ENCODE data around the gene HIGD1A. TPM values are rescaled to one million over a fixed set of nuclear protein-coding genes. Genes with fewer than 3 reads are reported as not detected.

The HIGD1A gene
- total RNA-seq, 4 donors from 2014 or later, result 102 to 278 (median 204) TPM

DNA sequence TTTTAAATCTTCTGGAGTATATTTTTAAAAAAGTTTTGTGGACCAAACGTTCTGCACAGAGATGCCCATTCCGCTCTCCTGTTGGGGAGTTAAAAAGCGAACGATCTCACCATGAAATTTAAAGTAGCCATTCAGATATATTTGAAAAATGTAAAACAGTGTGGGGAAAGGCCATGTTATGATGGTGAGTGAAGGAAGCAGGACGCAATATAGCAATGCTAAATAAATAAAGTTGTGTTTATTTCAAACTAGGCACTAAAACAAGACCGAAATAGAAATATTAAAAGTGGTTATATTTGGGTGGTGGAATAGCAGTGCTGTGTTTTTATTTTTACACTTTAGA lies 30.9 kb downstream of the HIGD1A start:
- no peaks in the 10 kb centered on the region for H3K27me3 ChIP-seq
- H3K4me3 ChIP-seq, result peak overlapping the region; percentile 45 to 65 (median 55)
- H3K27ac ChIP-seq, result peak overlapping the region in 3 of 4 donors; percentile 52 to 79 (median 71)
- no peaks in the 10 kb centered on the region for H3K36me3 ChIP-seq
- TF ChIP-seq POLR2A (IDR thresholded peaks at IDR 0.05), result no peak
- TF ChIP-seq, protein P1, sequence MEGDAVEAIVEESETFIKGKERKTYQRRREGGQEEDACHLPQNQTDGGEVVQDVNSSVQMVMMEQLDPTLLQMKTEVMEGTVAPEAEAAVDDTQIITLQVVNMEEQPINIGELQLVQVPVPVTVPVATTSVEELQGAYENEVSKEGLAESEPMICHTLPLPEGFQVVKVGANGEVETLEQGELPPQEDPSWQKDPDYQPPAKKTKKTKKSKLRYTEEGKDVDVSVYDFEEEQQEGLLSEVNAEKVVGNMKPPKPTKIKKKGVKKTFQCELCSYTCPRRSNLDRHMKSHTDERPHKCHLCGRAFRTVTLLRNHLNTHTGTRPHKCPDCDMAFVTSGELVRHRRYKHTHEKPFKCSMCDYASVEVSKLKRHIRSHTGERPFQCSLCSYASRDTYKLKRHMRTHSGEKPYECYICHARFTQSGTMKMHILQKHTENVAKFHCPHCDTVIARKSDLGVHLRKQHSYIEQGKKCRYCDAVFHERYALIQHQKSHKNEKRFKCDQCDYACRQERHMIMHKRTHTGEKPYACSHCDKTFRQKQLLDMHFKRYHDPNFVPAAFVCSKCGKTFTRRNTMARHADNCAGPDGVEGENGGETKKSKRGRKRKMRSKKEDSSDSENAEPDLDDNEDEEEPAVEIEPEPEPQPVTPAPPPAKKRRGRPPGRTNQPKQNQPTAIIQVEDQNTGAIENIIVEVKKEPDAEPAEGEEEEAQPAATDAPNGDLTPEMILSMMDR (IDR thresholded peaks at IDR 0.05), result no peak
- no peaks in the 10 kb centered on the region for H3K9me3 ChIP-seq
- peaks cover 0 to 13% (median 3%) of the 10 kb centered on the region in 4 donors for H3K4me1 ChIP-seq
- no peak for DNase-seq

DNA sequence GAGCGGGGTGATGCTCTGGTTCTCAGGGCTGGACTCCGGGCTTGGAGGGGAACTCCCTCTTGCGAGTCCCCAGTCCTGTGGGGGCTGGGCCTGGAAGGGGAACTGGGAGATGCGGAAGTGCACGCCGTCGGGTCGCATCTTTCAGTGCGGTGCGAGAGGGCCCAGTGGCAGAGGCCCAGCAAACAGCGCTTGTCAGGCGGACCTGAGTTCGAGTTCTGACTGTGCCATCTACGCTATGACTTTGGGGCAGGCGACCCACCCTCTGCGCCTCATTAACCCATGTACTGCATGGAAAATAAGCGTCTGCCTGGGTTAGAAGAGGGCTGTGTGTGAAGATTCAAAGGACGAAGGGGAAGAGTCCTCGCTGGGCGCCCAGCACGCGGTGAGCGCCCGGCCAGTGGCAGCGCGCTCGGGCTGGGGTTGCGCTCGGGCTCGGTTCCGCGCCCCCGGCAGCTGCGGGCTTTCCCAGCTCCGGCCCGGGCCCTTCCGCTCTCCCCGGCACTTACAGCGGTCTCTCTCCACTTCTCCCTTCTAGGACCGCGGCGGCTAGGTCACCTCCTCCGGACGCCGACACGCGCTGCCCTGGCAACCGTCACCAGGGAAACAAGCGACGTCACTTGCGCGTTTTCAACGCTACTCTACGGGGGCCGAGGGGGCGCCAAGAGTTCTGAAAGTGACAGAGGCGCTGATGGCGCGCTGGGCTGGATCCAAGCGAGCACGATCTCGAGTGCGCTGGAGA lies 31.5 kb downstream of the HIGD1A start, which contains the start of gene CCDC13:
CCDC13 (minus strand) TSS at position 584 of the 739 bp plus-strand sequence. CDS start 14,908 bp downstream, outside the sequence.
- peak within 1 kb of the TSS; percentile 45 to 65 (median 55) for H3K4me3 ChIP-seq
- H3K36me3 ChIP-seq, result no peaks in the 10 kb centered on the region
- H3K9me3 ChIP-seq, result no peaks in the 10 kb centered on the region
- peaks cover 0 to 13% (median 3%) of the 10 kb centered on the region in 4 donors for H3K4me1 ChIP-seq
- TF ChIP-seq, protein P1 (IDR thresholded peaks at IDR 0.05), result no peak
- peak in 1 of 2 donors; percentile 20 for TF ChIP-seq POLR2A (IDR thresholded peaks at IDR 0.05)
- peak within 1 kb of the TSS; percentile 52 to 79 (median 70) for H3K27ac ChIP-seq
- peak; percentile 88 to 97 (median 94) for DNase-seq
- H3K27me3 ChIP-seq, result no peaks in the 10 kb centered on the region

DNA sequence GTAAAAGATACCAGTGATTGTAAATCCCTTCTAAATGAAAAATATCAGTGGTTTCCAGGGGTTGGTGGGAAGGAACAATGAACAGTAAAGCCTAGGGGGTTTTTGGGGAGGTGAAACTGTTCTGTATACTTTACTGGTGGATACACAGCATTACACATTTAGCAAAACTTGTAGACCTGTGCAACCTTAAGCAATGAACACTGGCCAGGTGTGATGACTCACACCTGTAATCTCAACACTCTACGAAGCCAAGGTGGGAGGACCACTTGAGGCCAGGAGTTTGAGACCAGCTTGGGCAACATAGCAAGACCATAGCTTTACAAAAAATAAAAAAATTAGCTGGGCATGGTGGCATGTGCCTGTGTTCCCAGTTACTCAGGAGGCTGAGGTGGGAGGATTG lies 33.0 kb downstream of the HIGD1A start:
- no peak for DNase-seq
- H3K27me3 ChIP-seq, result no peaks in the 10 kb centered on the region
- H3K36me3 ChIP-seq, result no peaks in the 10 kb centered on the region
- H3K9me3 ChIP-seq, result no peaks in the 10 kb centered on the region
- peaks cover 0 to 13% (median 3%) of the 10 kb centered on the region in 4 donors for H3K4me1 ChIP-seq
- TF ChIP-seq POLR2A (IDR thresholded peaks at IDR 0.05), result no peak
- TF ChIP-seq, protein P1 (IDR thresholded peaks at IDR 0.05), result no peak
- H3K27ac ChIP-seq, result no peak overlapping the region
- no peak overlapping the region for H3K4me3 ChIP-seq

DNA sequence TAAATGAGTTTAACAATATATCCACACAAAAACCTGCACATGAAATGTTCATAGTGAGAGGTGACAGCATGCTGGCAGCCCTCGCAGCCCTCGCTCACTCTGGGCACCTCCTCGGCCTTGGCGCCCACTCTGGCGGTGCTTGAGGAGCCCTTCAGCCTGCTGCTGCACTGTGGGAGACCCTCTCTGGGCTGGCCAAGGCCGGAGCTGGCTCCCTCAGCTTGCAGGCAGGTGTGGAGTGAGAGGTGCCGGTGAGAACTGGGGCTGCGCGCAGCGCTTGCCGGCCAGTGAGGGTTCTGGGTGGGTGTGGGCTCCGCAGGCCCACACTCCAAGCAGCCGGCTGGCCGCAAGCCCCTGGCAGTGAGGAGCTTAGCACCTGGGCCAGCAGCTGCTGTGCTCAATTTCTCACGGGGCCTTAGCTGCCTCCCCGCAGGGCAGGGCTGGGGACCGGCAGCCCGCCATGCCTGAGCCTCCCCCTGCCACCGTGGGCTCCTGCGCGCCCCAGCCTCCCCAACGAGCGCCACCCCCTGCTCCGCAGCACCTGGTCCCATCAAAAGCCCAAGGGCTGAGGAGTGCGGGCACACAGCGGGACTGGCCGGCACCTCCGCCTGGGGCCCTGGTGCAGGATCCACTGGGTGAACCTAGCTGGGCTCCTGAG lies 34.7 kb downstream of the HIGD1A start:
- no peak for TF ChIP-seq POLR2A (IDR thresholded peaks at IDR 0.05)
- TF ChIP-seq, protein P1 (IDR thresholded peaks at IDR 0.05), result no peak
- no peak for DNase-seq

DNA sequence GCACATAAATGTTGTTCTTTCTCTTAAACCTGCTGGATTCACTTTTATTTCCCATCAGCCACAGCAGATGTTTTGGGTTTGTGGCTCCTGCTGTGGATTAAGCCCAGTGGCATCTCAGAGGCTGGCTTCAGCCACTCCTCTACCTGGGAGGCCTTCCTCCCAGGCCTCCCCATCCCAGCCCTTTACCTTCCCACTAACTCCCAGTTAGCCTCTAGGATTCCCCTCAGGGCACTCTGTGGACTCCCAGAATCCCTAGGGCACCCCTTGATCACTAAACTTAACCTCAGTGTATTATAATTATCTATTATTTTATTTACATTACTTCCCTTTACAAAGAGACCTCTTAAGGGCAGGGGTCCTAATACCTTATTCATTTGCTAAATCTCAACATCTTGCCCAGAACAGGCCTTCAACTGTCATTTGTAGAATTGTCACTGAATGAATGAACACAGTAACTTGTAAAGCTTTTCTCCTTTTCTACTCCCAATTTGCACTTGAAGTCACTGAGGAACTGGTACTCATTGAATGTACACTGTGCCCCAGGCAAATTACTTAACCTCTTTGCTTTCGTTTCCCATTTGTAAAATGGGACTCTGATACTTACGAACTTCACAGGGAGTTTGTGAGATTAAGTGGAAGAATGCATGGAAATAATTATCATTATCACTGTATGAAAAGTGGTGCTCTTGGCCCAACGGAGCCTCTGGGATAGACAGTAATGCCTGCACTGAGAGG lies 39.6 kb downstream of the HIGD1A start:
- Histone ChIP-seq H3K27me3 (no peaks in the 10 kb centered on the region), H3K9me3 (no peaks in the 10 kb centered on the region), H3K4me3 (no peak overlapping the region), H3K36me3 (no peaks in the 10 kb centered on the region), H3K27ac (no peak overlapping the region), H3K4me1 (no peaks in the 10 kb centered on the region)
- TF ChIP-seq POLR2A (IDR thresholded peaks at IDR 0.05), result no peak
- TF ChIP-seq, protein P1 (IDR thresholded peaks at IDR 0.05), result no peak
- DNase-seq, result no peak

More for the DNA sequence above, 34.7 kb downstream of the HIGD1A start:
- Histone ChIP-seq H3K4me3 (no peak overlapping the region), H3K36me3 (no peaks in the 10 kb centered on the region), H3K27ac (no peak overlapping the region), H3K27me3 (no peaks in the 10 kb centered on the region), H3K4me1 (peaks cover 0 to 13% (median 3%) of the 10 kb centered on the region in 4 donors), H3K9me3 (no peaks in the 10 kb centered on the region)

Data from Peyer's patch (tissue), 4 donors.